ENCODE results near the gene CHAD.
"Not testable (repeated sequence)": the region's sequence is repeated elsewhere in the genome, so short reads cannot be mapped to it uniquely, and the experiment has no call there.

The CHAD gene

DNA sequence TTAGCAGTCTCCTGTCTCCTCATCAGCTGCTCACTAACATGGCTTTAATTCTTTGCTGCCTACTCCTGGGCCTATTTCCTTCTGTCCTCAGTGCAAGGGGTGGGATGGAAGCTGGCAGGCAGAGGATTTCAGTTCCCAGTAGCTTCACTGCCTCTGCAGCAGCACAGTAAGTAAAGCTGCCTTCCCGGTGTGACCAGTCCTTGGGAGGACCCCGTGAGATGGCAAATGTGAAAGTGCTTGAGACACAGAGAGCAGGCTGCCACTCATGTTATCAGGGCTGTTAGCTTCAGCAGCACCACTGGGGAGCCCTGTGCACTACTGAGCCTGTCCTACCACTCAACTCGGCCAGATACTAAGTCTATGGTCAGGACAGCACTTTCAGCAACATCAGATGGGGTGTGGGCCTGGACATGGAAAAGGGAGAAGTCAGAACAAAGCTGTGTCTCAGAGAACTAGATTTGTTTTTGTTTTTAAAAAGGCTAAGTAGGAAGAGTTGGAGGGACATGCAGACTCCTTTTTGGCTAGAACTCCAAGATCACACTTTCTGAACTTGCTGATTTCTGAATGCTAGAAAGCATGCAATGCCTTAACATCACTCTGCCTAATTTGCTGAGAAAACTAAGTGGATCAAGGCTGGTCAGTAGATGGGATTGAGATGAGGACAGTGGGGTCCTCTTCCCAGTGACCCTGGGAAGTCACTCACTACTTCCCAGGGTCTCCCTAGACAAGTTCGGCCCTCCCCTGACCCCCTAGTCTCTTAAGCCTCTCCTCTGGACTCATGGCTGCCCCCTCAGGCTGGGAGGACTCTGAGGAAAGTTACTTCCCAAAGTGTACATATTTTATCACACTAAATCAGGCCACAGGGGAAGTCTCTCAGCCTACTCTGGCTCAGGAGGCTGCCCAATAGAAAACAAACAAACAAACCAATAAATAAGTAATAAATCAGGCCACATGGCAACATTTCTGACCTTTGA lies 41.6 kb downstream of the CHAD start:
- peak; percentile 46 for DNase-seq (ENCODE audit: low spot score)

DNA sequence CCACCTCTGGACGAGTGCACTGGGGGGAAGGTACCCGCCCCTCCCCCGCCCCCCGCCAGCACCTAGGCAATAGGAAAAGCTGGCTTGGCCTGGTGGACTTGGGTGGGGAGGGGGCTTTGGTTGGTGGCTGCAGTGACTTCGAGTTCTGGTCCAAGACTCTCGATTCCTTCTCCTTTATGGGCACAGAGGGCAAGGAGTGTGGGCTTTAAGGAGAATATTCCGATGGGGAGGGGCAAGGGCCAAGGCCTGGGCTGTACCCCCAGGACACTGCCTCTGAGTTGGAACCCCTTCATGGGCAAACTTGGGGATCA lies 42.3 kb downstream of the CHAD start:
- no peak for DNase-seq (ENCODE audit: low spot score)

DNA sequence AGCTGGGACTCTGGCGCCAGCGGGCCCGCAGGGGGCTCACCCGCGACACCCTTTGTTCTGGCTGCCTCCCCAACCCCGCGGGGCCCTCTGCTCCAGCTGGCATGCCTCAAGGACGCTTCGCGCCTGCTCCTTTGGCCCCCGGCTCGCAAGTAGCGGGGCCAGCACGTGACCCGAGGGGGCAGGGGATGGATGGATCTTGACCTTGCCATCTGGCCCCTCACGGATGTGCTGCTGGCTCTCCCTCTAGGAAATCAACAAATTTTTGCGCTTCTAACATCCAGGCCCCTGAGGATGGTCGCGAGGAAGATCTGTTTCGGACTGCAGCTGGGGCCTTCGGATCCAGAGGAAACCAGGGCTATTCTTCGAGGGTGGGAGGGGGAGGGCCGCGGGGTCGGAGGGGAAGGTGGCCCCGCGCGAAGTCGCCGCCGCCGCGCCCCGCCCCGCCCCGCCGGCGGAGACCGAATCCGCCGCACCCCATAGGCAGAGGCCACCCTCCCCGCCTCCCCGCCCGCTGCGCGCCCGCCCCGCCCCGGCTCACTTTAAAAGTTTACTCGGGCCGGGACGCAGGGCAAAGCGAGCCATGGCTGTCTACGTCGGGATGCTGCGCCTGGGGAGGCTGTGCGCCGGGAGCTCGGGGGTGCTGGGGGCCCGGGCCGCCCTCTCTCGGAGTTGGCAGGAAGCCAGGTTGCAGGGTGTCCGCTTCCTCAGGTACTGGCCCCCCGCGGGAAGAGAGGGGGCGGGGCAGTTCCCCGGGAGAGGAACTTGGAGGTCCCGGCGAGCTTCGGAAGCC lies 42.8 kb downstream of the CHAD start, which contains the start of gene ACSF2:
Gene ACSF2, plus strand, starts transcription at position 537 of the 790 bp plus-strand sequence. Its CDS starts 44 bp downstream, at position 581.
- peak; percentile 68 for DNase-seq (ENCODE audit: low spot score)

DNA sequence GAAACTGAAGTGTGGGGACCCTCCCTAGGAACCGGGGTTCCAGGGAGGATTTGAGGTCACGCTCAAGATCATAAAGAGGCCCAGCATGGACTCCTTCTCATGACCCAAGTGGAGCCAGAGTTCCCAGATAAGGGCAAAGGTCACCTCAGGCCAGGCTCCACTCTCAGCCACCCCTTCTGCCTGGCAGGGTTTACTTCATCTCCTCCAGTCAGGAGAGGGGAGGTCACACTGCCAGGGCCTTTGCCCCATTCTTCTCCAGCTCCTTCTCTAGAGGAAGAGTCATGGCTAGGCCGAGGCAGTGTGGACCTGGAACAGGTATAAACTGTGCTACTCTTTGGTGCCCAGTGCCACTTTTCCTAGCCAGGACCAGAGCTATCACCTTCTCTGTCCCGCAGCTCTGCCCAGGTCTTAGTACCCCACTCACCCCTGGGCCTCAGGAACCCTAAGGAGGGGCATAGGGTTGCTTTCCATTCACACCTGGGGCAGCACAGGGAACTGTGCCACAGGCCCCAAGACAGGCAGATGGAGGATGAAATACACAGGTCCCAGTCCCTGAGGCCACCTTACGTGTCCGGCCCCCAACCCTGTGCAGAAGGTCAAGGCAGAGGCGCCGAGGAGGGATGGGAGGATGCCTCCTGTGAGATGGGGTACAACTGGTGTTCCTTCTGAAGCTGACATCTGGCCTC lies 43.5 kb downstream of the CHAD start:
- no peak for DNase-seq (ENCODE audit: low spot score)

DNA sequence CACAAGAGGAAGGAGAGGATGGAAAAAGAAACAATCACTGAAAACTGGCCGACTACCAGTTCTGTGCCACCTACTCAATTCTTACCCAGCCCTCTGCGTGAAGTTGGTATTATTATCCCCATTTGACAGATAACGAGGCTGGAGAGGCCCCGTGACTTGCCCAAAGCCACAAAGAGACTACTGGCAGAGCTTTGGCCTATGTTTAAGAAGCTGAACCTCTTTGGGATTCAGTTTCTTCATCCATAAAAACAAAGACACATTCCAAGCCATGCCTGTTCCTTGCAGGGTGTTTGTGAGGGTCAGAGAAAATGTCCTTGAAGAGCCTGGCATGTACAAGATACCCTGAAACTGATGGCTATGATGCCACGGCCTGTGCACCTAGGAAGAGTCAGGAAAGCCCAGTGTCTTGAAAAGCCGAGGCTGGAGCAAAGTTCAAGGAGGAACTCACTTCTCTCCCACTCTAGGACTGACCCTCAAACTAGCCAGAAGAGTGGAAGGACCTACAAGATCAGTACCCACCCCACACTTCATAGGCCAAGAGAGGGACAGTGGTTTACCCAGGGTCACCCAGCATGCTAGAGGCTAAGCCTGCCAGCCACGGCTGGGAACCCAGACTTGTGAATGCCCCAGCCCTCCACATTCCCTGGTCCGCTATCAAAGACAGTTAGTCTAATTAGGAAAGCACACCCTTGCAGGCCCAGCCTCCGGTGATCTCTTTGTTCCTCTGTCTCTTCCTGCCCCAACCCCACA lies 44.3 kb downstream of the CHAD start:
- no peak for DNase-seq (ENCODE audit: low spot score)

DNA sequence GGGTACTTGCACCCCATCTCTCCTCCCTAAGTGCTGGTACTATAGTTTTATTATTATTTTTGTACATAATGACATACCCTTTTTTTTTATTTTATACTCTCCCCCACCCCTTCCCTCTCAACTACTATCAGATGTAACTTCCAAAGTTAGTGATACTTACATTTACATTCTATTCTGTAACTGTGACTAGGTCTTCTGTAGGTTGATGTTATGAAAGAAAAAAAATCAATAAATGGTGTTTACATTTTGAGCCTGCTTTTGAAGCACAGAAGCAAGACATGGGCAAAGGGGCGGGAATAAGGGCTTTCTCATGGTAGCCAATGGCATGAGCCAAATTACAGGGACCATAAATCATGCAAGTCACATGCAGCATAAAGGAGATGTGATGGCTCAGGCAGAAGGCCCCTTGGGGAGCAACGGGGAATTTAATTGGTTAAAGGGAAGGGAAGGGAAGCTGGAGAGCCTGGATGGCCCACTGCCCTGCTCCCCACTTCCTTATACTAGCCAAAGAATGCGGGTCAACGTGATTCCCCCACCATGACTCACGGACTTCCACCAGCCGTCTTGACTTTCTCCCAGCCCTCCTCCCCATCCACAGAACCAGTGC lies 45.0 kb downstream of the CHAD start:
- DNase-seq (ENCODE audit: low spot score) = no peak

DNA sequence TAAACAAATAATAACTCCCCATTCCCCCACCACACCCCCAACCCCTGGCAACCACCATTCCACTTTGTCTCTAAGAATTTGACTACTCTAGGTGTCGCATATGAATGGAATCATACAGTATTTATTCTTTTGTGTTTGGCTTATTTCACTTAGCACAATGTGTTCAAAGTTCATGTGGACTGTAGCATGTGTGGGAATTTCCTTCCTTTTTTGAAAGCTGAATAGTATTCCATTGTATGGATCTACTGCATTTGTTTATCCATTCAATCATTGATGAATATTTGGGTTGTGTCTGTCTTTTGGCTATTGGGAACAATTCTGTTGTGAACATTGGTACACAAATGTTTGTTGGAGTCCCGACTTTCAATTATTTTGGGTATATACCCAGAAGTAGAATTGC lies 45.9 kb downstream of the CHAD start:
- no peak for DNase-seq (ENCODE audit: low spot score)

DNA sequence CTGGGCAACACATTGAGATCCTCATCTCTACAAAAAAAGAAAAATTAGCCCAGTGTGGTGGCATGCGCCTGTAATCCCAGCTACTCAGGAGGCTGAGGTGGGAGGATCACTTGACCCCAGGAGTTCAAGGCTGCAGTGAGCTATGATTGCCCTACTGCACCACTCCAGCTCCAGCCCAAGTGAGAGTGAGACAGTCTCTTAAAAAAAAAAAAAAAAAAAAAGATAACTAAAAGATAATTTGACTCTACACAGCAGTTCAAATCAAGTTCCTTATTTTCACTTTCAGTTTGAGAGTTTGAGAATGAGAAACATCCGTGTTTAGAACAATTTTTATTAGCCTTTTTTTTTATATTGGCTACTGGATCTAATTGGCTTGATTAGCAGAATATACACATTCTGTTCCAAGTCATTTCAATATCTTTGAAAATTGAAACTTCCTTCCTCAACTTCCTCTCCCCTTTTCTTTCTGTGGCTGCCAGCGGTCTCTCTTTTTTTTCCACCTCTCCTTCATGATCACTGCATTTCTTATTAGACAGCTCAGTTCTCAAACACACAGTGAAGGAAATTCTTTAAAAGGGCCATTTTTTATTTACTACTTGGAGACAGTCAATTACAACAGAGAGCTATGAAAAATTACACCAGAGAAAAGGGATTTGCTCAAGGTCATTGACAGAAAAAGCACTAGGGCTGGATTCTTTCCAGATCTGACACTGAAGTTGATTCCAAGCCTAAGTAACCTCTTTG lies 47.2 kb downstream of the CHAD start:
- no peak for DNase-seq (ENCODE audit: low spot score)

DNA sequence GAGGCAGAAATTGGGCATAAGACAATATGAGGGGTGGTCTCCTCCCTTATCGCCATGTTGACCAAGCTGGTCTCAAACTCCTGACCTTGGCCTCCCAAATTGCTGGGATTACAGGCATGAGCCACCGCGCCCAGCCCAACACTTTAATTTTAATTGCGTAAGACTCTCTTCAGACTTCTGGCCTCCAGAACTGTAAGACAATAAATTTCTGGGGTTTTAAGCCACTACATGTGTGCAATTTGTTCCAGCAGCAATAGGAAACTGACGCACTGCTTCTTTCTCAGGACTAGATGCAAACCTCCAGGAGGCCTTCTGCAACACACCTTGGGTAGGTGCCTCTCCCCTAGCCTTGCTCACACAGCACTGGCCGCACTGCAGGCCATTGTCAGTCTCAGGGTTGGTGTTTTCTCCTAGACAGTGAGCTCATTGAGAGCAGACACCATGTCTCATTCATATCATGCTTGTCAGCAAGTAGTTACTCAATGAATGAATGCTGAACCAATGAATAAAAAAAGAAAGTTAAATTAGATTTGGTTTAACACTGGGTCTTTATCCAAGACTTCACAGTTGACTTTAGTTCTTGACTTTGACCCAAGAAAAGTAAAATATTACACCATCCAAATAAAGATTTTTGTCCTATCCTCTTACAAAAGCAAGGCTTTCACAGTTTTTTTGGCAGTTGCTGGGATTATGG lies 48.1 kb downstream of the CHAD start:
- no peak for DNase-seq (ENCODE audit: low spot score)

DNA sequence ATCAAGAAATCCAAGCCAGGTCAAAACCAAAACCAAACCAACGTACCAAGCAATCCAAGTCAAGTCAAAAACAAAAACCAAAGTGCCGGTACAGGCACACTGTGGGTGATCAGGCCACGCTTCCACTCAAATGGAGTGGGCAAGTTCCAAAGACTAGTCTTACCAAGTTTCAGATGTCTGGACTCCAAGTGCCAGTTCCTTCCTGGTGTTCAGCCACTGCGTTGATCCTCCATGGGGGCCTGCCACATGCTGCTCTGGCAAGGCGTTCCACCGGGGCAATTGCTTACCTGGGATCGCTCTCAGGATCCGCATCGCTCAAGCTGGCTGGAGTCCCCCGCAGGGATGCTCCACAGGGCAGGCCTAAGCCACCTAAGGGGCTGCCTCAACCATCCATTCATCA lies 49.1 kb downstream of the CHAD start:
- DNase-seq (ENCODE audit: low spot score) = not testable (repeated sequence)

DNA sequence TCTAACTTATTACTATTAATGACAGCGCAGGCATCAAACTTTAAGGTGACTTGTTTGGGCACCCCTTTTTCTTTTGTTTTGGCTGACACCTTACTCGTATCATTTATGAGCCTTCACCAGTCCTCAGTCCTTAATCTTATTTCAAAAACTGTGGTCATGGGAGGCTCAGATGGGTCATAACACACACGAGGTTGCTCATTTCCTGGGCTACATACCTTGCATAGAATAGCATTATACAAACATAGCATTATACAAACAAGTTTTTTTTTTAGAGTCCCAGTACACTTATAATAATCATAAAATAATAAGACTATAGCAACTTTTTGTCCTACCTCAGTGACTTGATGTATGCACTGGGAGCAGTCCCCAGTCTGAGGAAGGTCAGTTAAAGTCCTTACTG lies 53.9 kb downstream of the CHAD start:
- DNase-seq (ENCODE audit: low spot score) = no peak

Data from activated CD4-positive, alpha-beta T cell treated with anti-CD3 and anti-CD28 coated beads, Interleukin-2, Interleukin-4, amounts not matched to agents 100 ng/mL and 50 ng/mL, durations not matched to agents 16 hours and 8 hours (primary cell).